ENCODE data around the gene CFAP44. TPM values are rescaled to one million over a fixed set of nuclear protein-coding genes. Genes with fewer than 3 reads are reported as not detected.

Gene CFAP44
- total RNA-seq, 1 donor from 2014 or later, result 6.4 TPM

- TF ChIP-seq CTCF (IDR thresholded peaks at IDR 0.05; ENCODE audit: insufficient read depth, low read depth, low read length) (no peak), EZH2 (IDR thresholded peaks at IDR 0.05; ENCODE audit: insufficient read depth, low read length) (no peak)
- Mint-ChIP-seq H3K27ac (ENCODE audit: unreplicated experiment) (no peak overlapping the region), H3K9me3 (ENCODE audit: unreplicated experiment) (peaks cover 4% of the 10 kb centered on the region), H3K36me3 (ENCODE audit: low read depth, unreplicated experiment) (peaks cover 33% of the 10 kb centered on the region), H3K4me1 (ENCODE audit: low read depth, unreplicated experiment) (no peaks in the 10 kb centered on the region), H3K4me3 (ENCODE audit: unreplicated experiment) (no peak overlapping the region), H3K27me3 (ENCODE audit: low read depth, unreplicated experiment) (no peaks in the 10 kb centered on the region)
- DNase-seq (ENCODE audit: low read depth) (no peak), FAIRE-seq (no peak)
- no peak overlapping the region for H2AFZ ChIP-seq (ENCODE audit: low read depth, low read length)
- no peaks in the 10 kb centered on the region for H4K20me1 ChIP-seq (ENCODE audit: insufficient read depth, low read length)
- no peak overlapping the region for H3K9ac ChIP-seq (ENCODE audit: low read length)
- no peaks in the 10 kb centered on the region for H3K9me3 ChIP-seq (ENCODE audit: insufficient read depth, low read depth, low read length)
- no peaks in the 10 kb centered on the region for H3K4me1 ChIP-seq (ENCODE audit: insufficient read depth, low read length)
- H3K27ac ChIP-seq (ENCODE audit: low read depth, low read length), result no peak overlapping the region
- peaks cover 12% of the 10 kb centered on the region for H3K36me3 ChIP-seq (ENCODE audit: insufficient read depth, low read length)
- no peak overlapping the region for H3K4me2 ChIP-seq (ENCODE audit: low read length)
- H3K4me3 ChIP-seq (ENCODE audit: insufficient read depth, low read depth, low read length), result no peak overlapping the region
- no peaks in the 10 kb centered on the region for H3K27me3 ChIP-seq (ENCODE audit: insufficient read depth, low read length)
- no peaks in the 10 kb centered on the region for H3K79me2 ChIP-seq (ENCODE audit: insufficient read depth, low read length)
These were observed 14.2 kb upstream of the CFAP44 start for GRCh38 chr3:113455446-113455845.

GRCh38 chr3:113454630-113455029, 13.3 kb upstream of the CFAP44 start:
- no peaks in the 10 kb centered on the region for H3K4me1 ChIP-seq (ENCODE audit: insufficient read depth, low read length)
- Mint-ChIP-seq H3K4me1 (ENCODE audit: low read depth, unreplicated experiment) (no peaks in the 10 kb centered on the region), H3K9me3 (ENCODE audit: unreplicated experiment) (peaks cover 4% of the 10 kb centered on the region), H3K27ac (ENCODE audit: unreplicated experiment) (no peak overlapping the region), H3K4me3 (ENCODE audit: unreplicated experiment) (no peak overlapping the region), H3K27me3 (ENCODE audit: low read depth, unreplicated experiment) (no peaks in the 10 kb centered on the region), H3K36me3 (ENCODE audit: low read depth, unreplicated experiment) (peaks cover 25% of the 10 kb centered on the region)
- H3K36me3 ChIP-seq (ENCODE audit: insufficient read depth, low read length), result peaks cover 11% of the 10 kb centered on the region
- H3K79me2 ChIP-seq (ENCODE audit: insufficient read depth, low read length), result no peaks in the 10 kb centered on the region
- H3K9ac ChIP-seq (ENCODE audit: low read length), result no peak overlapping the region
- no peaks in the 10 kb centered on the region for H3K9me3 ChIP-seq (ENCODE audit: insufficient read depth, low read depth, low read length)
- DNase-seq (ENCODE audit: low read depth) (no peak), FAIRE-seq (no peak)
- no peaks in the 10 kb centered on the region for H3K27me3 ChIP-seq (ENCODE audit: insufficient read depth, low read length)
- H4K20me1 ChIP-seq (ENCODE audit: insufficient read depth, low read length), result no peaks in the 10 kb centered on the region
- no peak overlapping the region for H2AFZ ChIP-seq (ENCODE audit: low read depth, low read length)
- no peak overlapping the region for H3K4me3 ChIP-seq (ENCODE audit: insufficient read depth, low read depth, low read length)
- no peak overlapping the region for H3K27ac ChIP-seq (ENCODE audit: low read depth, low read length)
- TF ChIP-seq EZH2 (IDR thresholded peaks at IDR 0.05; ENCODE audit: insufficient read depth, low read length), result no peak
- H3K4me2 ChIP-seq (ENCODE audit: low read length), result no peak overlapping the region

- H3K27me3 Mint-ChIP-seq (ENCODE audit: low read depth, unreplicated experiment), result no peaks in the 10 kb centered on the region
- no peaks in the 10 kb centered on the region for H3K27me3 ChIP-seq (ENCODE audit: insufficient read depth, low read length)
- peaks cover 11% of the 10 kb centered on the region for H3K36me3 ChIP-seq (ENCODE audit: insufficient read depth, low read length)
- DNase-seq (ENCODE audit: low read depth) (no peak), FAIRE-seq (no peak)
- no peak overlapping the region for H3K9ac ChIP-seq (ENCODE audit: low read length)
- H3K4me3 Mint-ChIP-seq (ENCODE audit: unreplicated experiment), result no peak overlapping the region
- no peaks in the 10 kb centered on the region for H3K4me1 Mint-ChIP-seq (ENCODE audit: low read depth, unreplicated experiment)
- no peak overlapping the region for H3K4me2 ChIP-seq (ENCODE audit: low read length)
- H3K36me3 Mint-ChIP-seq (ENCODE audit: low read depth, unreplicated experiment), result peaks cover 20% of the 10 kb centered on the region
- H3K4me3 ChIP-seq (ENCODE audit: insufficient read depth, low read depth, low read length), result no peak overlapping the region
- no peaks in the 10 kb centered on the region for H3K4me1 ChIP-seq (ENCODE audit: insufficient read depth, low read length)
- H4K20me1 ChIP-seq (ENCODE audit: insufficient read depth, low read length), result no peaks in the 10 kb centered on the region
- no peak overlapping the region for H2AFZ ChIP-seq (ENCODE audit: low read depth, low read length)
- no peak overlapping the region for H3K27ac Mint-ChIP-seq (ENCODE audit: unreplicated experiment)
- H3K27ac ChIP-seq (ENCODE audit: low read depth, low read length), result no peak overlapping the region
- peaks cover 4% of the 10 kb centered on the region for H3K9me3 Mint-ChIP-seq (ENCODE audit: unreplicated experiment)
- no peak for TF ChIP-seq EZH2 (IDR thresholded peaks at IDR 0.05; ENCODE audit: insufficient read depth, low read length)
- no peak for TF ChIP-seq CTCF (IDR thresholded peaks at IDR 0.05; ENCODE audit: insufficient read depth, low read depth, low read length)
- H3K9me3 ChIP-seq (ENCODE audit: insufficient read depth, low read depth, low read length), result no peaks in the 10 kb centered on the region
- no peaks in the 10 kb centered on the region for H3K79me2 ChIP-seq (ENCODE audit: insufficient read depth, low read length)
These were observed 12.8 kb upstream of the CFAP44 start for GRCh38 chr3:113454057-113454456.

Measured in astrocyte (in vitro differentiated cells and primary cell).